ENCODE measurements around the gene IKZF4.

DNA sequence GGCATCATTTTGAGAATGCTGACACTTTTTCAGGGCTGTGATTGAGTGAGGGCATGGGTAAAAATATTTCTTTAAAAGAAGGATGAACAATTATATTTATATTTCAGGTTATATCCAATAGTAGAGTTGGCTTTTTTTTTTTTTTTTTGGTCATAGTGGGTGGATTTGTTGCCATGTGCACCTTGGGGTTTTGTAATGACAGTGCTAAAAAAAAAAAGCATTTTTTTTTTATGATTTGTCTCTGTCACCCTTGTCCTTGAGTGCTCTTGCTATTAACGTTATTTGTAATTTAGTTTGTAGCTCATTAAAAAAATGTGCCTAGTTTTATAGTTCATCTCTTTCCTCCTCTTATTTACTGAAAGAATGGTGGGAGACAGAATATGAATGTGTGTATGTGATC, 48.4 kb upstream of the IKZF4 start:
- TF ChIP-seq POLR2A (IDR thresholded peaks at IDR 0.05; ENCODE audit: low read length), result no peak
- no peak for TF ChIP-seq GATA1 (IDR thresholded peaks at IDR 0.05; ENCODE audit: low read depth, low read length)
